ENCODE measurements around the gene TNS1.

DNA sequence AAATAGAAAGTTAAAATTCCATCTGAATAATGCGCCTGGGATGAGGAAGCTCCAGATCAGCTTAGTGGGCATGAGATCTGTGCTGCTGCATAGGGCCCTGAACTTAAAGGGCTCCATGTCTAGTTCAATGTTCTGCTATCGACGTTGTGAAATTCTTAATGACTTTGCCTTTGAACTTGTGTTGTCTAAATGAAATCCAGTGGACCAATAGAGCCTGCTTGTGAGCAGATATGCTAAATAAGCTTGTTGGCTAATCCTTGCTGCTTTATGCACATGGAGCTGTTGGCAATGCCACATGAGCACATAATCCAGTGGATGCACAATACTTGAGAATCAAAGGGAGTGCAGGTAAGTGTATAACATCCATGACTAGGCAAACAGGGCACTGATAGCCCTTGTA lies 228.6 kb downstream of the TNS1 start:
- TF ChIP-seq POU2F2 (IDR thresholded peaks at IDR 0.05; ENCODE audit: borderline replicate concordance, low read depth, low read length) (no peak), BCL11A (IDR thresholded peaks at IDR 0.05; ENCODE audit: low read depth, low read length) (no peak), POLR2AphosphoS5 (IDR thresholded peaks at IDR 0.05; ENCODE audit: low read length) (no peak), SIN3A (IDR thresholded peaks at IDR 0.05; ENCODE audit: low read depth, low read length) (no peak), CBX5 (IDR thresholded peaks at IDR 0.05; ENCODE audit: low read depth) (no peak), EZH2 (IDR thresholded peaks at IDR 0.05; ENCODE audit: borderline replicate concordance, control insufficient read depth, low read depth, low read length) (no peak), MYC (IDR thresholded peaks at IDR 0.05; ENCODE audit: insufficient read depth, insufficient read length, insufficient replicate concordance, low read length, severe bottlenecking) (no peak), STAT3 (IDR thresholded peaks at IDR 0.05; ENCODE audit: low read depth, low read length) (no peak)
- TF ChIP-seq, protein P1, sequence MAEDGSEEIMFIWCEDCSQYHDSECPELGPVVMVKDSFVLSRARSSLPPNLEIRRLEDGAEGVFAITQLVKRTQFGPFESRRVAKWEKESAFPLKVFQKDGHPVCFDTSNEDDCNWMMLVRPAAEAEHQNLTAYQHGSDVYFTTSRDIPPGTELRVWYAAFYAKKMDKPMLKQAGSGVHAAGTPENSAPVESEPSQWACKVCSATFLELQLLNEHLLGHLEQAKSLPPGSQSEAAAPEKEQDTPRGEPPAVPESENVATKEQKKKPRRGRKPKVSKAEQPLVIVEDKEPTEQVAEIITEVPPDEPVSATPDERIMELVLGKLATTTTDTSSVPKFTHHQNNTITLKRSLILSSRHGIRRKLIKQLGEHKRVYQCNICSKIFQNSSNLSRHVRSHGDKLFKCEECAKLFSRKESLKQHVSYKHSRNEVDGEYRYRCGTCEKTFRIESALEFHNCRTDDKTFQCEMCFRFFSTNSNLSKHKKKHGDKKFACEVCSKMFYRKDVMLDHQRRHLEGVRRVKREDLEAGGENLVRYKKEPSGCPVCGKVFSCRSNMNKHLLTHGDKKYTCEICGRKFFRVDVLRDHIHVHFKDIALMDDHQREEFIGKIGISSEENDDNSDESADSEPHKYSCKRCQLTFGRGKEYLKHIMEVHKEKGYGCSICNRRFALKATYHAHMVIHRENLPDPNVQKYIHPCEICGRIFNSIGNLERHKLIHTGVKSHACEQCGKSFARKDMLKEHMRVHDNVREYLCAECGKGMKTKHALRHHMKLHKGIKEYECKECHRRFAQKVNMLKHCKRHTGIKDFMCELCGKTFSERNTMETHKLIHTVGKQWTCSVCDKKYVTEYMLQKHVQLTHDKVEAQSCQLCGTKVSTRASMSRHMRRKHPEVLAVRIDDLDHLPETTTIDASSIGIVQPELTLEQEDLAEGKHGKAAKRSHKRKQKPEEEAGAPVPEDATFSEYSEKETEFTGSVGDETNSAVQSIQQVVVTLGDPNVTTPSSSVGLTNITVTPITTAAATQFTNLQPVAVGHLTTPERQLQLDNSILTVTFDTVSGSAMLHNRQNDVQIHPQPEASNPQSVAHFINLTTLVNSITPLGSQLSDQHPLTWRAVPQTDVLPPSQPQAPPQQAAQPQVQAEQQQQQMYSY (CRISPR knock-in tag; IDR thresholded peaks at IDR 0.05), result no peak
- TF ChIP-seq, protein P2, sequence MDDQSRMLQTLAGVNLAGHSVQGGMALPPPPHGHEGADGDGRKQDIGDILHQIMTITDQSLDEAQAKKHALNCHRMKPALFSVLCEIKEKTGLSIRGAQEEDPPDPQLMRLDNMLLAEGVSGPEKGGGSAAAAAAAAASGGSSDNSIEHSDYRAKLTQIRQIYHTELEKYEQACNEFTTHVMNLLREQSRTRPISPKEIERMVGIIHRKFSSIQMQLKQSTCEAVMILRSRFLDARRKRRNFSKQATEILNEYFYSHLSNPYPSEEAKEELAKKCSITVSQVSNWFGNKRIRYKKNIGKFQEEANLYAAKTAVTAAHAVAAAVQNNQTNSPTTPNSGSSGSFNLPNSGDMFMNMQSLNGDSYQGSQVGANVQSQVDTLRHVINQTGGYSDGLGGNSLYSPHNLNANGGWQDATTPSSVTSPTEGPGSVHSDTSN (IDR thresholded peaks at IDR 0.05; ENCODE audit: insufficient replicate concordance, low read depth, low read length), result no peak
